HEK293 (cell line): ENCODE measurements around the gene TECR.

Experiments
- CTCF ChIA-PET: fragments of 350-600 bp; formaldehyde crosslinking; extraction: SDS; loops from one replicate; lab custom pipeline; 2021; ENCODE audit warnings: antibody characterized with exemption; lab: Yijun Ruan, JAX
- POLR2A ChIA-PET: fragments of 300-600 bp; formaldehyde crosslinking; extraction: SDS; loops from one replicate; lab custom pipeline; 2020; ENCODE audit warnings: antibody characterized with exemption, inconsistent platforms; lab: Yijun Ruan, JAX
- H3K27ac ChIP-seq: fragments of 200-500 bp; sonication (Bioruptor generic); 2 replicates; pipeline ENCODE4 v1.5.1; 2014; ENCODE audit warnings: low read depth, low read length, control low read depth, inconsistent platforms; ENCODE audit errors: extremely low read depth
- H3K36me3 ChIP-seq, 2 experiments: fragments of 200-500 bp in 1 of 2; sonication (Bioruptor generic) in 1 of 2; 1 replicate in 1 of 2; 2 replicates in 1 of 2; pipeline ENCODE4 v1.5.1; 2014 to 2017; ENCODE audit warnings: inconsistent platforms in 2 of 2, low read length in 2 of 2; ENCODE audit not compliant: control insufficient read depth in 2 of 2, insufficient read depth in 1 of 2
- H3K4me1 ChIP-seq: fragments of 200-500 bp; sonication (Bioruptor generic); 2 replicates; pipeline ENCODE4 v1.5.1; 2014; ENCODE audit warnings: mild to moderate bottlenecking, low read length, inconsistent platforms; ENCODE audit not compliant: control insufficient read depth, insufficient read depth
- H3K4me3 ChIP-seq: 2 replicates; pipeline ENCODE4 v1.5.1; 2011; ENCODE audit warnings: low read depth, mild to moderate bottlenecking, control low read depth, low read length, moderate library complexity
- H3K9me3 ChIP-seq: fragments of 200-500 bp; sonication (Bioruptor generic); 2 replicates; pipeline ENCODE4 v1.5.1; 2014; ENCODE audit warnings: low read depth, low read length, inconsistent platforms; ENCODE audit not compliant: control insufficient read depth, insufficient read depth
- EGR2 ChIP-seq: fragments of 450-650 bp; formaldehyde crosslinking; IDR thresholded peaks from 2 replicates; pipeline ENCODE4 v1.5.1; 2016; ENCODE audit warnings: low read depth, missing biosample characterization, missing genetic modification characterization
- GLI2 ChIP-seq: fragments of 450-650 bp; formaldehyde crosslinking; IDR thresholded peaks from 2 replicates; pipeline ENCODE4; 2017; ENCODE audit warnings: missing biosample characterization, missing genetic modification characterization, low read depth, borderline replicate concordance
- HOXD13 ChIP-seq: sonication (generic); formaldehyde crosslinking; IDR thresholded peaks from 2 replicates; pipeline ENCODE4 v1.8.0; 2022; ENCODE audit warnings: missing genetic modification reagents, borderline replicate concordance
- IKZF3 ChIP-seq: fragments of 450-650 bp; IDR thresholded peaks from 2 replicates; pipeline ENCODE4 v1.5.0; 2018; ENCODE audit warnings: missing biosample characterization, mild to moderate bottlenecking, missing genetic modification characterization, moderate library complexity
- KLF1 ChIP-seq: fragments of 450-650 bp; formaldehyde crosslinking; IDR thresholded peaks from 2 replicates; pipeline ENCODE4 v1.5.1; 2016; ENCODE audit warnings: missing biosample characterization, missing genetic modification characterization
- ZBTB21 ChIP-seq: fragments of 450-650 bp; formaldehyde crosslinking; IDR thresholded peaks from 2 replicates; pipeline ENCODE4 v1.5.1; 2017; ENCODE audit warnings: missing biosample characterization, missing genetic modification characterization
- ZNF10 ChIP-seq: fragments of 450-650 bp; formaldehyde crosslinking; IDR thresholded peaks from 2 replicates; pipeline ENCODE4 v1.5.1; 2017; ENCODE audit warnings: missing biosample characterization, missing genetic modification characterization
- ZNF214 ChIP-seq: fragments of 450-650 bp; formaldehyde crosslinking; IDR thresholded peaks from 2 replicates; pipeline ENCODE4 v1.5.1; 2017; ENCODE audit warnings: missing biosample characterization, mild to moderate bottlenecking, missing genetic modification characterization, borderline replicate concordance
- ZNF394 ChIP-seq: fragments of 450-650 bp; formaldehyde crosslinking; IDR thresholded peaks from 2 replicates; pipeline ENCODE4 v1.5.1; 2016; ENCODE audit warnings: missing biosample characterization, missing genetic modification characterization, mild to moderate bottlenecking, moderate library complexity, borderline replicate concordance
- ZNF404 ChIP-seq: fragments of 450-650 bp; formaldehyde crosslinking; IDR thresholded peaks from 2 replicates; pipeline ENCODE4 v1.5.1; 2017; ENCODE audit warnings: missing biosample characterization, missing genetic modification characterization
- ZNF433 ChIP-seq: fragments of 450-650 bp; formaldehyde crosslinking; IDR thresholded peaks from 2 replicates; pipeline ENCODE4 v1.5.1; 2016; ENCODE audit warnings: missing biosample characterization, missing genetic modification characterization, low read depth
- ZNF747 ChIP-seq: fragments of 450-650 bp; formaldehyde crosslinking; IDR thresholded peaks from 2 replicates; pipeline ENCODE4 v1.5.1; 2016; ENCODE audit warnings: missing biosample characterization, missing genetic modification characterization
- ZNF776 ChIP-seq: fragments of 450-650 bp; formaldehyde crosslinking; IDR thresholded peaks from 2 replicates; pipeline ENCODE4 v1.5.0; 2017; ENCODE audit warnings: missing biosample characterization, missing genetic modification characterization, borderline replicate concordance
- ZNF792 ChIP-seq: fragments of 450-650 bp; formaldehyde crosslinking; IDR thresholded peaks from 2 replicates; pipeline ENCODE4 v1.5.1; 2016; ENCODE audit warnings: missing biosample characterization, missing genetic modification characterization
- ZNF843 ChIP-seq: fragments of 450-650 bp; formaldehyde crosslinking; IDR thresholded peaks from 2 replicates; pipeline ENCODE4 v1.5.1; 2016; ENCODE audit warnings: missing biosample characterization, missing genetic modification characterization
- ZSCAN30 ChIP-seq: fragments of 450-650 bp; IDR thresholded peaks from 2 replicates; pipeline ENCODE4 v1.5.1; 2018; ENCODE audit warnings: missing biosample characterization, mild to moderate bottlenecking, missing genetic modification characterization, moderate library complexity
- TF ChIP-seq, protein P1 (sequence below): fragments of 450-650 bp; formaldehyde crosslinking; IDR thresholded peaks from 2 replicates; pipeline ENCODE4 v1.5.1; 2017; ENCODE audit warnings: missing biosample characterization, missing genetic modification characterization
- TF ChIP-seq, protein P2 (sequence below): fragments of 450-650 bp; formaldehyde crosslinking; IDR thresholded peaks from 2 replicates; pipeline ENCODE4 v1.5.1; 2016; ENCODE audit warnings: missing biosample characterization, missing genetic modification characterization
- TF ChIP-seq, protein P3 (sequence below): fragments of 450-650 bp; formaldehyde crosslinking; IDR thresholded peaks from 2 replicates; pipeline ENCODE4 v1.5.1; 2016; ENCODE audit warnings: missing biosample characterization, missing genetic modification characterization

Gene TECR

DNA sequence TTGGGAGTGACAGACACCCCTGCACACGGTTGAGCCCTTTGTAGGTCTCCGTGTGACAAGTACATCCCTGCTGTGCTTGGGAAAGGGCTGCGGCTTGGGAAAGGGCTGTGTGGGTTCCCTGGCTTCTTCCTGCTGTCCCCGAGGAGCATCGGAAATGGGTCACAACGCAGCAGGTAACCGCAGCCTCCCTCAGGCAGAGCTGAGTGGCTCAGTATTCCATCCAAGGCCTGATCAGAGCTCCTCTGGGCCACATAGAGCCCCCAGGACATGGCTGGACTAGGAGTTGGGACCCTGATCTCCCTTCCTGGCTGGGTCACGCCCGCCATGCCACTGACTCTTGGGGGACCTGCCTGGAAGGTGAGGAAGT, 16.3 kb downstream of the TECR start:
- ChIA-PET POLR2A (interaction anchor here (0.5 to 0.7 kb wide), 2 partner anchors 9 to 27 kb away, joined by 5 to 6 read pairs; no protein-coding TSS in a partner anchor), CTCF (interaction anchor here (0.6 to 0.8 kb wide), 3 partner anchors 11 to 52 kb away, joined by 3 to 8 read pairs (median 4); no protein-coding TSS in a partner anchor)
- H3K4me1 ChIP-seq: peaks cover 8% of the 10 kb centered on the region; the same call in 1 of the 2 replicates
- TF ChIP-seq, protein P1, sequence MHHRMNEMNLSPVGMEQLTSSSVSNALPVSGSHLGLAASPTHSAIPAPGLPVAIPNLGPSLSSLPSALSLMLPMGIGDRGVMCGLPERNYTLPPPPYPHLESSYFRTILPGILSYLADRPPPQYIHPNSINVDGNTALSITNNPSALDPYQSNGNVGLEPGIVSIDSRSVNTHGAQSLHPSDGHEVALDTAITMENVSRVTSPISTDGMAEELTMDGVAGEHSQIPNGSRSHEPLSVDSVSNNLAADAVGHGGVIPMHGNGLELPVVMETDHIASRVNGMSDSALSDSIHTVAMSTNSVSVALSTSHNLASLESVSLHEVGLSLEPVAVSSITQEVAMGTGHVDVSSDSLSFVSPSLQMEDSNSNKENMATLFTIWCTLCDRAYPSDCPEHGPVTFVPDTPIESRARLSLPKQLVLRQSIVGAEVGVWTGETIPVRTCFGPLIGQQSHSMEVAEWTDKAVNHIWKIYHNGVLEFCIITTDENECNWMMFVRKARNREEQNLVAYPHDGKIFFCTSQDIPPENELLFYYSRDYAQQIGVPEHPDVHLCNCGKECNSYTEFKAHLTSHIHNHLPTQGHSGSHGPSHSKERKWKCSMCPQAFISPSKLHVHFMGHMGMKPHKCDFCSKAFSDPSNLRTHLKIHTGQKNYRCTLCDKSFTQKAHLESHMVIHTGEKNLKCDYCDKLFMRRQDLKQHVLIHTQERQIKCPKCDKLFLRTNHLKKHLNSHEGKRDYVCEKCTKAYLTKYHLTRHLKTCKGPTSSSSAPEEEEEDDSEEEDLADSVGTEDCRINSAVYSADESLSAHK (tag by site-specific recombination): no peak
- TF ChIP-seq HOXD13 (CRISPR knock-in tag): no peak
- TF ChIP-seq ZNF776 (tag by site-specific recombination): no peak
- TF ChIP-seq ZSCAN30: no peak
- no peak for TF ChIP-seq ZNF214 (tag by site-specific recombination)
- no peak for TF ChIP-seq ZNF792
- TF ChIP-seq EGR2 (tag by site-specific recombination): no peak
- no peak for TF ChIP-seq ZBTB21 (tag by site-specific recombination)
- no peak for TF ChIP-seq IKZF3 (tag by site-specific recombination)
- TF ChIP-seq KLF1 (tag by site-specific recombination): no peak
- no peak for TF ChIP-seq ZNF404
- TF ChIP-seq GLI2: no peak
- TF ChIP-seq ZNF433 (tag by site-specific recombination): no peak
- TF ChIP-seq, protein P2, sequence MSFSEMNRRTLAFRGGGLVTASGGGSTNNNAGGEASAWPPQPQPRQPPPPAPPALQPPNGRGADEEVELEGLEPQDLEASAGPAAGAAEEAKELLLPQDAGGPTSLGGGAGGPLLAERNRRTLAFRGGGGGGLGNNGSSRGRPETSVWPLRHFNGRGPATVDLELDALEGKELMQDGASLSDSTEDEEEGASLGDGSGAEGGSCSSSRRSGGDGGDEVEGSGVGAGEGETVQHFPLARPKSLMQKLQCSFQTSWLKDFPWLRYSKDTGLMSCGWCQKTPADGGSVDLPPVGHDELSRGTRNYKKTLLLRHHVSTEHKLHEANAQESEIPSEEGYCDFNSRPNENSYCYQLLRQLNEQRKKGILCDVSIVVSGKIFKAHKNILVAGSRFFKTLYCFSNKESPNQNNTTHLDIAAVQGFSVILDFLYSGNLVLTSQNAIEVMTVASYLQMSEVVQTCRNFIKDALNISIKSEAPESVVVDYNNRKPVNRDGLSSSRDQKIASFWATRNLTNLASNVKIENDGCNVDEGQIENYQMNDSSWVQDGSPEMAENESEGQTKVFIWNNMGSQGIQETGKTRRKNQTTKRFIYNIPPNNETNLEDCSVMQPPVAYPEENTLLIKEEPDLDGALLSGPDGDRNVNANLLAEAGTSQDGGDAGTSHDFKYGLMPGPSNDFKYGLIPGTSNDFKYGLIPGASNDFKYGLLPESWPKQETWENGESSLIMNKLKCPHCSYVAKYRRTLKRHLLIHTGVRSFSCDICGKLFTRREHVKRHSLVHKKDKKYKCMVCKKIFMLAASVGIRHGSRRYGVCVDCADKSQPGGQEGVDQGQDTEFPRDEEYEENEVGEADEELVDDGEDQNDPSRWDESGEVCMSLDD (tag by site-specific recombination): no peak
- no peak for TF ChIP-seq ZNF10
- no peak for TF ChIP-seq ZNF747 (tag by site-specific recombination)
- TF ChIP-seq, protein P3, sequence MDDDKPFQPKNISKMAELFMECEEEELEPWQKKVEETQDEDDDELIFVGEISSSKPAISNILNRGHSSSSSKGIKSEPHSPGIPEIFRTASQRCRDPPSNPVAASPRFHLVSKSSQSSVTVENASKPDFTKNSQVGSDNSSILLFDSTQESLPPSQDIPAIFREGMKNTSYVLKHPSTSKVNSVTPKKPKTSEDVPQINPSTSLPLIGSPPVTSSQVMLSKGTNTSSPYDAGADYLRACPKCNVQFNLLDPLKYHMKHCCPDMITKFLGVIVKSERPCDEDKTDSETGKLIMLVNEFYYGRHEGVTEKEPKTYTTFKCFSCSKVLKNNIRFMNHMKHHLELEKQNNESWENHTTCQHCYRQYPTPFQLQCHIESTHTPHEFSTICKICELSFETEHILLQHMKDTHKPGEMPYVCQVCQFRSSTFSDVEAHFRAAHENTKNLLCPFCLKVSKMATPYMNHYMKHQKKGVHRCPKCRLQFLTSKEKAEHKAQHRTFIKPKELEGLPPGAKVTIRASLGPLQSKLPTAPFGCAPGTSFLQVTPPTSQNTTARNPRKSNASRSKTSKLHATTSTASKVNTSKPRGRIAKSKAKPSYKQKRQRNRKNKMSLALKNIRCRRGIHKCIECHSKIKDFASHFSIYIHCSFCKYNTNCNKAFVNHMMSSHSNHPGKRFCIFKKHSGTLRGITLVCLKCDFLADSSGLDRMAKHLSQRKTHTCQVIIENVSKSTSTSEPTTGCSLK (tag by site-specific recombination): no peak
- TF ChIP-seq ZNF843 (tag by site-specific recombination): no peak
- TF ChIP-seq ZNF394 (tag by site-specific recombination): no peak
- H3K36me3 ChIP-seq: peaks cover 0 to 7% of the 10 kb centered on the region in 2 experiments; a peak in 2 of 3 replicates
- no peak overlapping the region for H3K27ac ChIP-seq
- no peaks in the 10 kb centered on the region for H3K9me3 ChIP-seq
- H3K4me3 ChIP-seq: no peak overlapping the region
